Caco-2 (cell line): ENCODE results near the gene PDE4D. TPM values are rescaled to one million over a fixed set of nuclear protein-coding genes. Genes with fewer than 3 reads are reported as not detected.

Source experiments
- BruUV-seq: library from RNA; stranded (reverse); fragments of 400-500 nt; replicated peaks from 2 replicates; lab custom pipeline; 2021; lab: Mats Ljungman, UMichigan
- CTCF ChIA-PET: fragments of 300-600 bp; sonication (Branson Sonifier 250); formaldehyde crosslinking; loops from one replicate; lab custom pipeline; 2022; ENCODE audit warnings: antibody characterized with exemption; lab: Charles Lee
- POLR2A ChIA-PET: fragments of 300-600 bp; sonication (Branson Sonifier 250); formaldehyde crosslinking; loops from one replicate; lab custom pipeline; 2022; ENCODE audit warnings: antibody characterized with exemption; lab: Charles Lee
- DNase-seq, 2 experiments: peaks; one replicate each; pipeline versions ENCODE4 v3.0.0 to v3.0.0-alpha.2; 2020 to 2022
- H3K27me3 ChIP-seq: replicated peaks from 2 replicates; pipeline ENCODE4 v1.6.0; 2011; ENCODE audit warnings: low read length; ENCODE audit not compliant: control insufficient read depth, insufficient read depth
- H3K36me3 ChIP-seq: 2 replicates; pipeline ENCODE4 v1.5.1; 2011; ENCODE audit warnings: low read length; ENCODE audit not compliant: control insufficient read depth, insufficient read depth
- H3K4me1 ChIP-seq: fragments of 250-450 bp; sonication (Bioruptor Pico); 2 replicates; pipeline ENCODE4 v1.5.1; 2020; ENCODE audit warnings: mild to moderate bottlenecking
- H3K4me3 ChIP-seq: 2 replicates; pipeline ENCODE4 v1.5.1; 2011; ENCODE audit warnings: low read depth, mild to moderate bottlenecking, control low read depth, low read length
- H3K9me3 ChIP-seq: fragments of 250-450 bp; sonication (Bioruptor Pico); 2 replicates; pipeline ENCODE4 v1.5.1; 2020; ENCODE audit warnings: mild to moderate bottlenecking, moderate library complexity
- H3K27ac Mint-ChIP-seq: one replicate; pipeline ENCODE4 v1.8.0; 2022; ENCODE audit warnings: mixed read lengths; ENCODE audit not compliant: unreplicated experiment
- H3K27me3 Mint-ChIP-seq: one replicate; pipeline ENCODE4 v1.8.0; 2022; ENCODE audit warnings: mixed read lengths; ENCODE audit not compliant: insufficient read depth, unreplicated experiment
- H3K36me3 Mint-ChIP-seq: one replicate; pipeline ENCODE4 v1.8.0; 2022; ENCODE audit warnings: mild to moderate bottlenecking, mixed read lengths; ENCODE audit not compliant: insufficient read depth, unreplicated experiment
- H3K4me1 Mint-ChIP-seq: one replicate; pipeline ENCODE4 v1.8.0; 2022; ENCODE audit warnings: low read depth, mixed read lengths; ENCODE audit not compliant: unreplicated experiment
- H3K4me3 Mint-ChIP-seq: one replicate; pipeline ENCODE4 v1.8.0; 2022; ENCODE audit warnings: mild to moderate bottlenecking, moderate library complexity, mixed read lengths; ENCODE audit not compliant: unreplicated experiment
- H3K9me3 Mint-ChIP-seq: one replicate; pipeline ENCODE4 v1.8.0; 2022; ENCODE audit warnings: mixed read lengths; ENCODE audit not compliant: unreplicated experiment
- intact Hi-C: fragments of 100-400 bp; cut with micrococcal nuclease; formaldehyde crosslinking; loops from one replicate; pipeline ENCODE4 v1.10.0; 2022; ENCODE audit not compliant: unreplicated experiment
- total RNA-seq: library from RNA; stranded (reverse); gene quantifications from 2 replicates; pipeline ENCODE4 v1.2.3, GENCODE V29; 2022
- TF ChIP-seq, protein P1 (sequence below), 2 experiments: fragments of 200-600 bp in 1 of 2; IDR thresholded peaks; 1 replicate in 1 of 2; 2 replicates in 1 of 2; pipeline versions ENCODE4 v1.5.1 to v1.8.0; 2011 to 2022; ENCODE audit warnings: antibody characterized with exemption in 1 of 2, control low read depth in 1 of 2, inconsistent platforms in 1 of 2, low read depth in 1 of 2, low read length in 1 of 2, mild to moderate bottlenecking in 1 of 2, moderate library complexity in 1 of 2; ENCODE audit not compliant: insufficient read depth in 1 of 2, severe bottlenecking in 1 of 2, unreplicated experiment in 1 of 2

PDE4D gene
- total RNA-seq, 1 experiment from 2014 or later, result 89.8 TPM

DNA sequence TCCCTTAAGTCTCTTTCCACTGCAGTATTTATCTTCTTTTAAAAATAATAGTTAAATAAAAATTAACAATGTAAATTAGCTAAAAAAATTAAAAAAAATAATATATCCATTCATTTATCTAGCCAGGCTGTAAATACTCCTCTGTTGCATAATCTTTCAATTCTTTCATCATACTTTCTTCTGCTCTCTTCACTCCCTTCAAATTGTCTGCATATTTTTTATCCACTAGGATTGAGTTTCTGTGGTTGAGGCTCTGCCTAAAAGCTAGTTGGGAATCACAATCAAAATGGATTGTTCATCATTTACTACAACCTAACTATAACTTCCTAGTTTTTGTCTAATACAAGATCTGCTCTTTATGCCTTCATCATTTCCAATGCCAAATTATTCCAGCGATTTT, 182.2 kb downstream of the PDE4D start:
- no peaks in the 10 kb centered on the region for H3K4me1 Mint-ChIP-seq
- TF ChIP-seq, protein P1, sequence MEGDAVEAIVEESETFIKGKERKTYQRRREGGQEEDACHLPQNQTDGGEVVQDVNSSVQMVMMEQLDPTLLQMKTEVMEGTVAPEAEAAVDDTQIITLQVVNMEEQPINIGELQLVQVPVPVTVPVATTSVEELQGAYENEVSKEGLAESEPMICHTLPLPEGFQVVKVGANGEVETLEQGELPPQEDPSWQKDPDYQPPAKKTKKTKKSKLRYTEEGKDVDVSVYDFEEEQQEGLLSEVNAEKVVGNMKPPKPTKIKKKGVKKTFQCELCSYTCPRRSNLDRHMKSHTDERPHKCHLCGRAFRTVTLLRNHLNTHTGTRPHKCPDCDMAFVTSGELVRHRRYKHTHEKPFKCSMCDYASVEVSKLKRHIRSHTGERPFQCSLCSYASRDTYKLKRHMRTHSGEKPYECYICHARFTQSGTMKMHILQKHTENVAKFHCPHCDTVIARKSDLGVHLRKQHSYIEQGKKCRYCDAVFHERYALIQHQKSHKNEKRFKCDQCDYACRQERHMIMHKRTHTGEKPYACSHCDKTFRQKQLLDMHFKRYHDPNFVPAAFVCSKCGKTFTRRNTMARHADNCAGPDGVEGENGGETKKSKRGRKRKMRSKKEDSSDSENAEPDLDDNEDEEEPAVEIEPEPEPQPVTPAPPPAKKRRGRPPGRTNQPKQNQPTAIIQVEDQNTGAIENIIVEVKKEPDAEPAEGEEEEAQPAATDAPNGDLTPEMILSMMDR (IDR thresholded peaks at IDR 0.05; ENCODE audit: insufficient read depth in 1 of 2, low read depth in 1 of 2, low read length in 1 of 2, severe bottlenecking in 1 of 2, unreplicated experiment in 1 of 2), result no peak
- no peaks in the 10 kb centered on the region for H3K36me3 ChIP-seq
- no peak overlapping the region for H3K4me3 Mint-ChIP-seq
- no TSS peak for BruUV-seq
- H3K27me3 ChIP-seq, result no peaks in the 10 kb centered on the region
- no peak for DNase-seq
- no peak overlapping the region for H3K27ac Mint-ChIP-seq
- H3K36me3 Mint-ChIP-seq, result no peaks in the 10 kb centered on the region
- H3K9me3 ChIP-seq, result peaks cover 18% of the 10 kb centered on the region; the same call in 1 of the 2 replicates
- CTCF ChIA-PET, result no interaction called here
- H3K27me3 Mint-ChIP-seq, result no peaks in the 10 kb centered on the region
- H3K4me1 ChIP-seq, result no peaks in the 10 kb centered on the region
- H3K9me3 Mint-ChIP-seq, result peaks cover 17% of the 10 kb centered on the region
- POLR2A ChIA-PET, result no interaction called here
- no peak overlapping the region for H3K4me3 ChIP-seq
- intact Hi-C loops, result no loop called here

GRCh38 chr5:59709846-59710245, 183.7 kb downstream of the PDE4D start:
- H3K36me3 Mint-ChIP-seq, result no peaks in the 10 kb centered on the region
- BruUV-seq, result no TSS peak
- no peaks in the 10 kb centered on the region for H3K4me1 ChIP-seq
- H3K4me3 ChIP-seq, result no peak overlapping the region
- H3K4me1 Mint-ChIP-seq, result no peaks in the 10 kb centered on the region
- ChIA-PET POLR2A (no interaction called here), CTCF (no interaction called here)
- no peak for DNase-seq
- TF ChIP-seq, protein P1 (IDR thresholded peaks at IDR 0.05; ENCODE audit: insufficient read depth in 1 of 2, low read depth in 1 of 2, low read length in 1 of 2, severe bottlenecking in 1 of 2, unreplicated experiment in 1 of 2), result no peak
- intact Hi-C loops, result no loop called here
- no peaks in the 10 kb centered on the region for H3K36me3 ChIP-seq
- no peaks in the 10 kb centered on the region for H3K27me3 Mint-ChIP-seq
- H3K9me3 Mint-ChIP-seq, result peaks cover 17% of the 10 kb centered on the region
- no peak overlapping the region for H3K27ac Mint-ChIP-seq
- H3K9me3 ChIP-seq, result peaks cover 18% of the 10 kb centered on the region; the same call in 1 of the 2 replicates
- no peak overlapping the region for H3K4me3 Mint-ChIP-seq
- no peaks in the 10 kb centered on the region for H3K27me3 ChIP-seq

DNA sequence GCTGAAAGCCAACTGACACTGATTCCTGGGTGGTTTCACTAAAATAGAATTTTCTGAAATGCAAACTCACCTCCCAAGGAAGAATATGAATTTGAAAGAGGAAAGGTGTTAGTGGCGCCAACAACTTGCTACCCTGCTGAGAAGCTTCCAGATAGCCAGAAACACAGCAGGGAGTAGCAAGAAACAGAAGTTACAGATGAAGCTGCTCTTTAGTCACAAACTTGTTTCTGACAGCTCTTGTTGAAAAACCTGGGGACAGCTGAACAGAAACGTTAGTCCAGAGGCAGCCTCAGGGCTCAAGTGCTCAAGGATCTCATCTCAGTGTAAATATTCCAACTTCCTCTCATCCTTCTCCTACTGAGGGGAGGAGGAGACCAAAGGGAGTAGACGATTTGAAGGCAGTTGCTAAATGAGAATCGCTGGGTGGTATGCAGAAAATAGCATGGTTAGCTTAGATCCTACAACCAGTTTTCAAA, 184.1 kb downstream of the PDE4D start:
- ChIA-PET CTCF (no interaction called here), POLR2A (no interaction called here)
- peaks cover 18% of the 10 kb centered on the region; the same call in 1 of the 2 replicates for H3K9me3 ChIP-seq
- no peaks in the 10 kb centered on the region for H3K36me3 ChIP-seq
- BruUV-seq, result no TSS peak
- intact Hi-C loops, result no loop called here
- H3K4me1 Mint-ChIP-seq, result no peaks in the 10 kb centered on the region
- H3K27ac Mint-ChIP-seq, result no peak overlapping the region
- H3K27me3 ChIP-seq, result no peaks in the 10 kb centered on the region
- peaks cover 17% of the 10 kb centered on the region for H3K9me3 Mint-ChIP-seq
- H3K4me3 ChIP-seq, result no peak overlapping the region
- no peak for DNase-seq
- no peaks in the 10 kb centered on the region for H3K36me3 Mint-ChIP-seq
- H3K4me3 Mint-ChIP-seq, result no peak overlapping the region
- no peaks in the 10 kb centered on the region for H3K4me1 ChIP-seq
- no peaks in the 10 kb centered on the region for H3K27me3 Mint-ChIP-seq
- TF ChIP-seq, protein P1 (IDR thresholded peaks at IDR 0.05; ENCODE audit: insufficient read depth in 1 of 2, low read depth in 1 of 2, low read length in 1 of 2, severe bottlenecking in 1 of 2, unreplicated experiment in 1 of 2), result no peak
